ENCODE results near the gene CKAP5.
"Not testable (repeated sequence)": the region's sequence is repeated elsewhere in the genome, so short reads cannot be mapped to it uniquely, and the experiment has no call there.

Gene CKAP5

DNA sequence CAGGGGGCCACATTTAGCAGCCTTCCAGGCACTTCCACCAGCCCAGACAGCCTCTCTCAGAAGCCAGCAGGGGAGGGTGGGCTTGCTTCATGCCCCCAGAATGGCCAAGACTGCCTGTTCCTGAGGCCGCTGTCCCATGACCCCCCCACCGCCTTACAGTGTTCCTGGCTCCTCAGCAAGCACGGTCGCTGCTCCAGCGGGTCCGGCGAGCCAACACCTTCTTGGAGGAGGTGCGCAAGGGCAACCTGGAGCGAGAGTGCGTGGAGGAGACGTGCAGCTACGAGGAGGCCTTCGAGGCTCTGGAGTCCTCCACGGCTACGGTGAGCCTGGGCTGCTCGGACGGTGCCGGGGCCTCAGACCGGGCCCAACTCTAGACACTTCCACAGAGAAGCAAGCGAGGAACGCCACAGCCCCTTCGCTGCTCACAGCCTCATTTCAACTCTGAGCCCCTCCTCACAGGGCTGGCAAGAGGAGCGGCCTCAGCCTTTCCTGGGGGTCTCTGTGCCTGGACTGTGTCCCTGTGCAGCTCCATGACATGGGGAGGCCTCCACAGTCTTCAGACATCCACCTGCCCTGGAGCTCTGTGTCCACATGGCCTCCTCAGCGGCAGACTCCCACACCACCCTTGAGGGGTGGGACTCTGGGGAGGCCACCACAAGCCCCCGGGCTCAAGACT lies 126.4 kb downstream of the CKAP5 start:
- ChIA-PET CTCF (no interaction called here), POLR2A (no interaction called here)
- DNase-seq (ENCODE audit: low read depth, low spot score), result no peak
- TF ChIP-seq, protein P1, sequence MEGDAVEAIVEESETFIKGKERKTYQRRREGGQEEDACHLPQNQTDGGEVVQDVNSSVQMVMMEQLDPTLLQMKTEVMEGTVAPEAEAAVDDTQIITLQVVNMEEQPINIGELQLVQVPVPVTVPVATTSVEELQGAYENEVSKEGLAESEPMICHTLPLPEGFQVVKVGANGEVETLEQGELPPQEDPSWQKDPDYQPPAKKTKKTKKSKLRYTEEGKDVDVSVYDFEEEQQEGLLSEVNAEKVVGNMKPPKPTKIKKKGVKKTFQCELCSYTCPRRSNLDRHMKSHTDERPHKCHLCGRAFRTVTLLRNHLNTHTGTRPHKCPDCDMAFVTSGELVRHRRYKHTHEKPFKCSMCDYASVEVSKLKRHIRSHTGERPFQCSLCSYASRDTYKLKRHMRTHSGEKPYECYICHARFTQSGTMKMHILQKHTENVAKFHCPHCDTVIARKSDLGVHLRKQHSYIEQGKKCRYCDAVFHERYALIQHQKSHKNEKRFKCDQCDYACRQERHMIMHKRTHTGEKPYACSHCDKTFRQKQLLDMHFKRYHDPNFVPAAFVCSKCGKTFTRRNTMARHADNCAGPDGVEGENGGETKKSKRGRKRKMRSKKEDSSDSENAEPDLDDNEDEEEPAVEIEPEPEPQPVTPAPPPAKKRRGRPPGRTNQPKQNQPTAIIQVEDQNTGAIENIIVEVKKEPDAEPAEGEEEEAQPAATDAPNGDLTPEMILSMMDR (IDR thresholded peaks at IDR 0.05; ENCODE audit: insufficient read depth, low read length, missing control alignments), result no peak
- no peak overlapping the region for H3K4me3 ChIP-seq (ENCODE audit: low read depth, low read length)

GRCh38 chr11:46719048-46719542 lies 127.0 kb downstream of the CKAP5 start, which contains the start of gene F2:
Gene F2 (plus strand): TSS chr11:46719213. CDS start chr11:46719236, 23 bp downstream.
- no peak within 1 kb of the TSS for H3K4me3 ChIP-seq (ENCODE audit: low read depth, low read length)
- no peak for DNase-seq (ENCODE audit: low read depth, low spot score)
- TF ChIP-seq, protein P1 (IDR thresholded peaks at IDR 0.05; ENCODE audit: insufficient read depth, low read length, missing control alignments), result no peak
- ChIA-PET CTCF (no interaction called here), POLR2A (no interaction called here)

GRCh38 chr11:46718155-46719019 lies 127.7 kb downstream of the CKAP5 start:
- no peak overlapping the region for H3K4me3 ChIP-seq (ENCODE audit: low read depth, low read length)
- ChIA-PET POLR2A (no interaction called here), CTCF (interaction anchor here (1.3 kb wide), 1 partner anchor 10 kb away, joined by 3 read pairs; no protein-coding TSS in a partner anchor)
- DNase-seq (ENCODE audit: low read depth, low spot score), result no peak
- TF ChIP-seq, protein P1 (IDR thresholded peaks at IDR 0.05; ENCODE audit: insufficient read depth, low read length, missing control alignments), result no peak

GRCh38 chr11:46717825-46718154 lies 128.3 kb downstream of the CKAP5 start:
- POLR2A ChIA-PET; H3K4me3 ChIP-seq (ENCODE audit: low read depth, low read length); DNase-seq (ENCODE audit: low read depth, low spot score): not testable (repeated sequence)
- CTCF ChIA-PET, result interaction anchor here (1.3 kb wide), 1 partner anchor 10 kb away, joined by 3 read pairs; no protein-coding TSS in a partner anchor

GRCh38 chr11:46712874-46713576 lies 133.1 kb downstream of the CKAP5 start:
- no peak overlapping the region for H3K4me3 ChIP-seq (ENCODE audit: low read depth, low read length)
- no peak for DNase-seq (ENCODE audit: low read depth, low spot score)
- TF ChIP-seq, protein P1 (IDR thresholded peaks at IDR 0.05; ENCODE audit: insufficient read depth, low read length, missing control alignments), result no peak
- ChIA-PET POLR2A (no interaction called here), CTCF (interaction anchor here (1.0 kb wide), 1 partner anchor 12 kb away, joined by 3 read pairs; the partner anchor contains the start of genes ARHGAP1 and ZNF408)

- TF ChIP-seq, protein P1 (IDR thresholded peaks at IDR 0.05; ENCODE audit: insufficient read depth, low read length, missing control alignments), result no peak
- no peak overlapping the region for H3K4me3 ChIP-seq (ENCODE audit: low read depth, low read length)
- ChIA-PET POLR2A (interaction anchor here (3.3 kb wide), 1 partner anchor 10 kb away, joined by 24 read pairs; the partner anchor contains the start of genes ARHGAP1 and ZNF408), CTCF (interaction anchor here (1.3 kb wide), 1 partner anchor 9 kb away, joined by 3 read pairs; no protein-coding TSS in a partner anchor)
- DNase-seq (ENCODE audit: low read depth, low spot score), result no peak
Observed at GRCh38 chr11:46711303-46711702, 134.8 kb downstream of the CKAP5 start.
